ENCODE measurements around the gene SGMS1. TPM values are rescaled to one million over a fixed set of nuclear protein-coding genes. Genes with fewer than 3 reads are reported as not detected.

Gene SGMS1
- total RNA-seq, 1 donor from 2014 or later = 24.1 TPM

GRCh38 chr10:50585921-50586739 is 37.6 kb downstream of the SGMS1 start:
- H3K9me3 Mint-ChIP-seq (ENCODE audit: unreplicated experiment) = no peaks in the 10 kb centered on the region
- no peaks in the 10 kb centered on the region for H3K4me1 Mint-ChIP-seq (ENCODE audit: low read depth, unreplicated experiment)
- no peaks in the 10 kb centered on the region for H3K36me3 Mint-ChIP-seq (ENCODE audit: unreplicated experiment)
- H3K27ac Mint-ChIP-seq (ENCODE audit: unreplicated experiment) = no peak overlapping the region
- TF ChIP-seq, protein P1, sequence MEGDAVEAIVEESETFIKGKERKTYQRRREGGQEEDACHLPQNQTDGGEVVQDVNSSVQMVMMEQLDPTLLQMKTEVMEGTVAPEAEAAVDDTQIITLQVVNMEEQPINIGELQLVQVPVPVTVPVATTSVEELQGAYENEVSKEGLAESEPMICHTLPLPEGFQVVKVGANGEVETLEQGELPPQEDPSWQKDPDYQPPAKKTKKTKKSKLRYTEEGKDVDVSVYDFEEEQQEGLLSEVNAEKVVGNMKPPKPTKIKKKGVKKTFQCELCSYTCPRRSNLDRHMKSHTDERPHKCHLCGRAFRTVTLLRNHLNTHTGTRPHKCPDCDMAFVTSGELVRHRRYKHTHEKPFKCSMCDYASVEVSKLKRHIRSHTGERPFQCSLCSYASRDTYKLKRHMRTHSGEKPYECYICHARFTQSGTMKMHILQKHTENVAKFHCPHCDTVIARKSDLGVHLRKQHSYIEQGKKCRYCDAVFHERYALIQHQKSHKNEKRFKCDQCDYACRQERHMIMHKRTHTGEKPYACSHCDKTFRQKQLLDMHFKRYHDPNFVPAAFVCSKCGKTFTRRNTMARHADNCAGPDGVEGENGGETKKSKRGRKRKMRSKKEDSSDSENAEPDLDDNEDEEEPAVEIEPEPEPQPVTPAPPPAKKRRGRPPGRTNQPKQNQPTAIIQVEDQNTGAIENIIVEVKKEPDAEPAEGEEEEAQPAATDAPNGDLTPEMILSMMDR (IDR thresholded peaks at IDR 0.05; ENCODE audit: partially characterized antibody, unreplicated experiment) = no peak
- H3K4me3 Mint-ChIP-seq (ENCODE audit: unreplicated experiment) = no peak overlapping the region
- DNase-seq = no peak
- H3K27me3 Mint-ChIP-seq (ENCODE audit: unreplicated experiment) = no peaks in the 10 kb centered on the region

DNA sequence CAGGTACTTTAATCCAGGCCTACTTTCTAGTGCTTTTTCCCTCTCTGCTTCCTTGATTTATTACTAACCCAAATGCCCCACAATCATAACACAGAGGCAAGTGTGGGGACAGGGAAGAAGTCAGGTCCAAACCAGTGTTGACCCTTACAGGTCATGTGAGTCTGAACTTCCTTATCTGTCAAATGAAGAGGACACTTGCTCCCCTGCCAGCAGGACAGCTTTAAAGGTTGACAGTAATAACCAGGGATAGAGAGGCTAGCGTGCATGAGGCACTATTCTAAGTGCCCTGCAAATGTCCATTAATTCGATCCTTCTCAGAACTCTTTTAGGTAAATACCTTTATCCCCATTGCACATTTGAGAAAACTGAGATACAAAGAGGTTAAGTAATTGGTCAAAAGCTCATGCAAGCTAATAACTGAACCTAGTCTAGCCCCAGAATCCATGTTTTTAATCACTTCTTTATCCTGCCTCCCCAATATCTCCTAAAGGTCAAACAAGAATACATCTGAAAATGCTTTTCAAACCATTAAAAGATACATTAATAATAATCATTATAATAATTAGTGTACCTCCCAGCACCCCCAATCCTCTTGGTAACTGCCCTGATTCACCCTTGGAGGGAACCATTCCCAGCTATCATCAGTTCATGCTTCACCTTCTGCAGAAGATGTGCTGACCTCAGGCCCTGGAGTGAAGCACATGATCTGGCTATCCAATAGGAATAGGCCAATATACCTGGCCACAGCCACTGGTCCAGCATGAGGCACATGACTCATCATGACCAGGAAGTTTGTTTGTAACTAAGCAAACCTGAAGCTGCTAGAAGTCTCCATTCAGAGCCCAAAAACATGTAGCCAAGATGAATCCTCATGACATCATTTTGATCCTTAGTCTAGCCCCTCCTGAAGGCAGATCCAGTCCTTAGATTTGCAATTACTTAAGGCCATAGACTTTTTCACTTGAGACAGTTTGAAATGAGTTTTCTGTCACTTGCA is 40.7 kb downstream of the SGMS1 start:
- Mint-ChIP-seq H3K27ac (ENCODE audit: unreplicated experiment) (no peak overlapping the region), H3K4me1 (ENCODE audit: low read depth, unreplicated experiment) (peaks cover 3% of the 10 kb centered on the region), H3K4me3 (ENCODE audit: unreplicated experiment) (no peak overlapping the region), H3K9me3 (ENCODE audit: unreplicated experiment) (no peaks in the 10 kb centered on the region), H3K27me3 (ENCODE audit: unreplicated experiment) (no peaks in the 10 kb centered on the region), H3K36me3 (ENCODE audit: unreplicated experiment) (no peaks in the 10 kb centered on the region)
- DNase-seq = no peak
- TF ChIP-seq, protein P1 (IDR thresholded peaks at IDR 0.05; ENCODE audit: partially characterized antibody, unreplicated experiment) = no peak

DNA sequence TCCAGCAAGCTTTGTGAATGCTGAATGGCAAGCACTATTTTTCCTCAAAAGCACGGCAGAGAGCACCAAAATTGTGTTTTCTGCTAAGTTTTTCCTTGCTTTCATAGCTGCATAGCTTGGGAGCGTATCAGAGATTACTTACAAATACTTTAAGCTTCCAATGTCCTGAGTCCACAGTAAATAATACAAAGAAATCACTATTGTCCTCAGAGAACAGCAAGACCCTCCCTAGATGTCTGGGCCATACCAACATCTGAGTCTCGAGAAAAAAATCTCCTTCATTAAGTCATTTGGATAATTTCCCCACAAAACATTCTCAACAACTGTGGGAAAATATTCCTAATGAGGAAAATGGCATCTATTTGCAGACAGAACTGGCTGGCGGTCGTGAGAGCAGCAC is 41.7 kb downstream of the SGMS1 start:
- Mint-ChIP-seq H3K36me3 (ENCODE audit: unreplicated experiment) (no peaks in the 10 kb centered on the region), H3K27ac (ENCODE audit: unreplicated experiment) (no peak overlapping the region), H3K4me3 (ENCODE audit: unreplicated experiment) (no peak overlapping the region), H3K4me1 (ENCODE audit: low read depth, unreplicated experiment) (peaks cover 5% of the 10 kb centered on the region), H3K27me3 (ENCODE audit: unreplicated experiment) (no peaks in the 10 kb centered on the region), H3K9me3 (ENCODE audit: unreplicated experiment) (no peaks in the 10 kb centered on the region)
- DNase-seq = no peak
- TF ChIP-seq, protein P1 (IDR thresholded peaks at IDR 0.05; ENCODE audit: partially characterized antibody, unreplicated experiment) = no peak

DNA sequence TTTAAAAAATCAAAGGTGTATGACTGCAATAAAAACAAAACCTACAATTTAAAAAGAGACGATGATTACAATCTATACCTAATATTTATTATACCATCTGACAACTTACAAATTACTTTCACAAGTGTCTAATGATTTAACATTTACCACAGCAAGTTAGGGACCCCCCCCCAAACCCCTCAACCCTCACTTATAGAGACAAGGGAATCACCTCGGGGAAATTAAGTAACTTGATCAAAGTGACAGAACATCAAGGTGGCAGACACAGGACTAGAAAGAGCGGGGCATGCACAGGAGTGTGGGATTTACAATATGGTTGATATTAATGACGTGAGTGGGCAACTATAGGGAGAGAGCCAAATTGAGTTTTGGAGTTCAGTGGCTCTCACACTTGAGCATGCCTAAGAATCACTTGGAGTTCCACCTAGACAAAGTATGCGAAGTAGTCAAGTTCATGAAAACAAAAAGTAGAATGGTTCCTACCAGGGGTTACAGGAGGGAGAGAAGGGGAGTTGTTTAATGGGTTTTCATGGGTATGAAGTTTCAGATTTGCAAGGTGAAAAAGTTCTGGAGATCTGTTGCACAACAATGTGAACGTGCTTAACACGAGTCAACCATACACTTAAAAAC is 43.4 kb downstream of the SGMS1 start:
- Mint-ChIP-seq H3K4me3 (ENCODE audit: unreplicated experiment) (no peak overlapping the region), H3K27me3 (ENCODE audit: unreplicated experiment) (peaks cover 2% of the 10 kb centered on the region), H3K36me3 (ENCODE audit: unreplicated experiment) (no peaks in the 10 kb centered on the region), H3K9me3 (ENCODE audit: unreplicated experiment) (no peaks in the 10 kb centered on the region), H3K27ac (ENCODE audit: unreplicated experiment) (no peak overlapping the region), H3K4me1 (ENCODE audit: low read depth, unreplicated experiment) (peaks cover 5% of the 10 kb centered on the region)
- TF ChIP-seq, protein P1 (IDR thresholded peaks at IDR 0.05; ENCODE audit: partially characterized antibody, unreplicated experiment) = no peak
- no peak for DNase-seq

All from glutamatergic neuron (in vitro differentiated cells).